ENCODE results near the gene IKZF2. TPM values are rescaled to one million over a fixed set of nuclear protein-coding genes. Genes with fewer than 3 reads are reported as not detected.

IKZF2 gene
- total RNA-seq, 1 experiment from 2014 or later: 3.0 TPM

DNA sequence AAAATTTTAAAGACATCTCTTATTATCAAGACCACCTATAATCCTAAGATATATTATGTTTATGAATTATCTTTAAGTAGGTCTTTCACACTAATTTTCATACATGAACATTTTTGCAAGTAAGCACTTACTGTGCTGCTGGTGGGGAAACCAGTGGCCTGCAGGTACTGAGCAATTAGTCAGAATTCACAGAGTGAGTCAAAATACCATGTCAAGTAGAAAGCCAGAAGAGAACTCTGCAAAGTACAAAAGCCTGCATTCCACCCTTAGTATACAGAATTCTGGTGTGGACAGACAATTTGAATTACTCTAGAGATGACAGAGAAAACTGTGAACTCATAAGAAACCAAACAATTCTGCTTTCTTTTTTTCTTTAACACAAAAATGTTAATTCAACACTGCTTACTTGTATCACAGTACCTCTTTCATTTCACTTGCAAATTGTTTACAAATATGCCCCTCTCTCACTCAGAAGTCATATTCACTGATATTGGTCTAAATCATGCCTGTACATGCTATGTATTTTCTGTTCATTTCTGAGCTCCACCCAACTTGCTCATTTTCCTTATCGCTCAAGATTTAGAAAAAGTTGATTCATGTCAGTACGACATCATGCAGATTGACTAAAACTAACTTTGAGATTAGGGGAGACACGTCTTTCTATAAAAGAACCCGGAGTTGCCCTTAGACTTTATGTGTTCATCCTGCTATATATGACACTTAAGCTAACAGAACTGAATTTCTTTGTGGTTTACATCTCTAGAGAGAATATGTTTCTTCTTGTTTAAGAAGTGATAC is 182.9 kb downstream of the IKZF2 start:
- H3K23ac ChIP-seq (ENCODE audit: insufficient read length, low read depth, low read length): no peak overlapping the region
- H3K27me3 Mint-ChIP-seq (ENCODE audit: low read depth): no peaks in the 10 kb centered on the region
- H2AK5ac ChIP-seq (ENCODE audit: insufficient read length, low read length): no peak overlapping the region
- no peak overlapping the region for H3K9ac ChIP-seq (ENCODE audit: extremely low read depth, insufficient read length, low read length)
- no peaks in the 10 kb centered on the region for H3K36me3 Mint-ChIP-seq (ENCODE audit: insufficient read depth in 1 of 3, low read depth in 3 of 3)
- H3K27ac ChIP-seq (ENCODE audit: insufficient read length, low read depth, low read length): no peak overlapping the region
- no peak overlapping the region for H3K4me3 Mint-ChIP-seq
- H4K91ac ChIP-seq (ENCODE audit: insufficient read length, low read depth, low read length): no peak overlapping the region
- H3K18ac ChIP-seq (ENCODE audit: insufficient read length, low read depth, low read length): no peak overlapping the region
- no peak overlapping the region for H4K5ac ChIP-seq (ENCODE audit: insufficient read length, low read depth, low read length)
- no peak overlapping the region for H2BK20ac ChIP-seq (ENCODE audit: low read depth, low read length, poor library complexity, severe bottlenecking)
- 0 out of 7 replicates have a peak overlapping the region, but pooled peaks of 1 of the 3 experiments have one; percentile 22 for H3K27ac Mint-ChIP-seq
- H2BK5ac ChIP-seq (ENCODE audit: insufficient read length, low read length): no peak overlapping the region
- no peak overlapping the region for H2BK15ac ChIP-seq (ENCODE audit: low read depth, low read length)
- H3K14ac ChIP-seq (ENCODE audit: insufficient read depth, low read length): no peak overlapping the region
- no peaks in the 10 kb centered on the region for H3K23me2 ChIP-seq (ENCODE audit: insufficient read length, low read depth, low read length, poor library complexity, severe bottlenecking)
- no peak overlapping the region for H3K4ac ChIP-seq (ENCODE audit: low read depth, low read length)
- no peak overlapping the region for H2AFZ ChIP-seq (ENCODE audit: low read length)
- H4K8ac ChIP-seq (replicated peaks; ENCODE audit: insufficient read length, low read depth, low read length): no peak overlapping the region
- H3K4me1 ChIP-seq (ENCODE audit: insufficient read depth, low read length): no peaks in the 10 kb centered on the region
- no peak for DNase-seq
- no peak overlapping the region for H3K4me2 ChIP-seq (ENCODE audit: insufficient read depth, insufficient read length, low read length)
- H3K9me3 Mint-ChIP-seq: no peaks in the 10 kb centered on the region
- no peaks in the 10 kb centered on the region for H3K79me1 ChIP-seq (ENCODE audit: insufficient read depth, low read depth, low read length, poor library complexity, severe bottlenecking)
- H2BK12ac ChIP-seq (ENCODE audit: insufficient read length, low read depth, low read length): no peak overlapping the region
- TF ChIP-seq CTCF (conservative IDR thresholded peaks at IDR 0.05): no peak
- H3K79me2 ChIP-seq (ENCODE audit: insufficient read depth, low read length): no peaks in the 10 kb centered on the region
- no peaks in the 10 kb centered on the region for H3K27me3 ChIP-seq (ENCODE audit: insufficient read depth, low read length)
- H3T11ph ChIP-seq (ENCODE audit: low read length): no peak overlapping the region
- H2BK120ac ChIP-seq (ENCODE audit: low read depth, low read length, poor library complexity, severe bottlenecking): no peak overlapping the region
- peaks cover 0 to 3% of the 10 kb centered on the region in 2 experiments; a peak in 1 of 4 replicates for H3K4me1 Mint-ChIP-seq
- H3K9me3 ChIP-seq (ENCODE audit: control insufficient read depth, low read depth, low read length): no peaks in the 10 kb centered on the region
- H4K20me1 ChIP-seq (ENCODE audit: control insufficient read depth, insufficient read depth, insufficient read length): no peaks in the 10 kb centered on the region
- no peak overlapping the region for H3K56ac ChIP-seq (ENCODE audit: insufficient read length, low read depth, low read length)
- WGBS (ENCODE audit: extremely low coverage, insufficient read length, low lambda C conversion rate): no CpG with 5 or more reads among the region's 4 CpGs
